ENCODE measurements around the gene COL4A6.
A peak's percentile ranks its signal among the peaks of the same experiment; 100 is the strongest.

Gene COL4A6

DNA sequence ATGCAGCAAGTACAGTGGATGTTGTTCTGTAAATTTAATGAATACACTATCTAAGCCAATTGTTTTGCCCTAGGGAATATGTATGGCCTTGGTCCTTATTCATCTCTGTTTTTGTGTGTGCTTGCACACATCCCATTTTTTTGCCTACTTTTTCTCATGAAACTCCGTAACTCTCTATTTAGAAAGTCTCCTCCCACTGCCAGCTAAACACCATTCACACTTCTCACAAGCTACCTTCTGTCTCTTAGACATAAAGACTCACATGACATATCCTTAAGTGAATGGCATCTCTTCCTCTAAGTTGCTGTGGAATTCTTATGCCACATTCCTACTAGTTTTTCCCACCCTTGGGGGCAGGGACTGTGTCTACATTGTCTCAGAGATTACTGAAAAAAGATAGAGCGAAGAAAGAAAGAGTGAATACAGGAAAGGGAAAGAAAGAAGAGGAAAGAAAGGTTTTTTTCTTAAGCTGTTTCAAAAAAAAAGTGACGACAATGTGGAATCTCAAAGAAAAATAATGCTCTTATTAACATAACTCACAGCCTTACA lies 229.1 kb downstream of the COL4A6 start:
- DNase-seq, result no peak

DNA sequence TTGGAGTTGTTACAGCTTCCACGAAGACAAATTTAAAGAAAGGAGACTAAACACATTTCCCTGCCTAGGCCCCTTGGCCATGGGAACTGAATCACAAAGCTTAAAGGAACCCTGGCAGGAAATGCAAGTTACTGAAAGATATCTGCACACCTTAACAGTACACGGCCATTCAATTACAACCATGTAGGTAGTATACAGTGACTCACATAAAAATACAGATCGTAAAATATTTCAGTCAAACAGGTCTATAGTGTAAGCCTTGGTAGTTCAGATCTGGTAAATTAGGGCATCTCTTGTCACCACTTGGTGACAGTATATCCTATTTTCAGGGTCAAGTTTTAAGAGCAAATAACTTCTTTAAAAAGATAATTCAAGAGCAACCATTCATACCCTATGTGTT lies 234.7 kb downstream of the COL4A6 start:
- no peak for DNase-seq

DNA sequence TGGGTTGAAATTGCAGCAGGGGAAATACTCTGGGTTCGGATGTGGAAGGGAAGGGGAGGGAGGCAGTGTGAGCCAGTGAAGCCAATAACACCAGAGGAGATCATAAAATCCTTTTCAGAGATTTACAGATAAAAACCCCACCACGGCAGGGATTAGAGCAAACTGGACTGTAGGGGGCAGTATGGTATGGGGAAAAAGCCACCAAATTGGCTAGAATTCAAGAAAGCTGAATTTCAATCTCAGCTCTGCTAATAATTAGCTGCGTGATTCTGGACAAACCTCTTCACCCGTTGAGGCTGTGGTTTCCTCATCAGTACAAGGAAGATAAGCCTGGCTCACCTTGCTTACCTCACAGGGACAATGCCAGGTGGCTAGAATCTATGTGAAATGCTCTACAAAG lies 238.5 kb downstream of the COL4A6 start:
- peak in 1 of 2 donors; percentile 4 for DNase-seq

DNA sequence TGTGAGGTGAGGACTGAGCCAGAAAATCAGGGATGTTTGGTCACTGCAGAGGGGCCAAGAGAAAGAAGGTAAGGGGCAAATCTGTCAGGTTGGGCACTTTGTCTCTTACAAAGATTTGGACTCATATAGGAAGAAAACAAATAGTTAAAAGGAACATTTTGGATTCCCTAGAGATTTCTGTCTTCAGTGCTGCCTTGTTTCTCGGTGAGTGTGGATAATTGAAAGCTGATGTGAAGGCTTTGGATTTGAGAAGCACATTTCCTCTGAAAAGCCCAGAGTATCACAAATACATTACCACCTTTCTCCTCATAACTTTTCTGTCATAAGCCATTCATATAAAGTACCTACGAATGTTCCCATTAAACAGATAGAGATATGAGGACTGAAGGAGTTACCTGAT lies 239.2 kb downstream of the COL4A6 start:
- no peak for DNase-seq

DNA sequence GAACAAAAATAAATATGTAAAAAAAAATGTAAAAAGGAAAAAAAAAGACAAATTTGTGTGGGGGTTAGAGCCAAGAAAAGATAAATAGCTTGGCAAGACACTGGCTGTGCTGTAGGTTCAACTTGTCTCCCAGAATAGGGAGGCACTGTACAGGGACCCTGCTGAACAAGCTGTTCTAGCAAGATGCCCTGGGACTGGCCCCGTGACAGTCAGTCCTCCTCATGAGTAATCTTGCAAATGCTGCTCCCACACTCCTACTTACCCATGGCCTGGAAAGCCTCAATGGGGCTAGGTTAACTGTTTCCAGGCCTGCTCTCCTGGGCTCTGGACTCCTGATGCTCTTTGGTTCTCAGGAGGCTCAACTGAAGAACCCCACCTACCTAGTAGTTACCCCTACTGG lies 239.8 kb downstream of the COL4A6 start:
- DNase-seq, result no peak

DNA sequence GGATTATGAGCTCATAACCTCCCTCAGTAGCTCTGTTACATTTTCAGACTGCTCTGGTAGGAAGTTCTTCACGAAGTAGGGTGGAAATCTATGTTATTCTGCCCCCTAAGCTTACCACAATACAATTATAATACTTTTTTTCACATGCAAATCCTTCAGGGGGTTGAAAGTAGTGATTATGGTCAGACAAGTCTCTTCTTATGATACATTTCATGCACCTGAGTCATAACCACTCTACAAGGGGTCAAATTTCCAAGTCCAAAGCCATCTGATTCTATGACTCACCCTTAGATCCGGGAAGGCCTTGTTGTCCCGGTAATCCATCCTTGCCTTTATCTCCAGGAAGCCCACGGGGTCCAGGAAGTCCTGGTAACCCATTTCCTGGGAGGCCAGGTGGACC lies 251.4 kb downstream of the COL4A6 start:
- no peak for DNase-seq

DNA sequence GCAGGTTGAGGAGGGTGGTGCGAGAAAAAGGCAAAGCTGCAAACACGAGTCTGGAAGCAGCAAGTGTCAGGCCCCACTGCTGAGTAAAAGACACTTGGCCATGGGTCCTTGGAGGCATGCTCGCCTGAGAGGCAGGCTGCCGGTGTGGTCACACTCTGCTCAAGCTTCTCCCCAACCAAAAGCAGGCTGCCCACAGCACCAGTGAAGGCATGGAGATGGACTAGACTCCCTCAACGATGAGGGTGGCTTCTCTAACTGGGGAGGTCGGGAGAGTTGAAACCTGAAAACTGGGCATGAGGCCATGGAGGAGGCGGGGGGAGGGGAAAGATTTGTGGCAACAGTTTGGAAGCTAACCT lies 260.1 kb downstream of the COL4A6 start:
- no peak for DNase-seq

DNA sequence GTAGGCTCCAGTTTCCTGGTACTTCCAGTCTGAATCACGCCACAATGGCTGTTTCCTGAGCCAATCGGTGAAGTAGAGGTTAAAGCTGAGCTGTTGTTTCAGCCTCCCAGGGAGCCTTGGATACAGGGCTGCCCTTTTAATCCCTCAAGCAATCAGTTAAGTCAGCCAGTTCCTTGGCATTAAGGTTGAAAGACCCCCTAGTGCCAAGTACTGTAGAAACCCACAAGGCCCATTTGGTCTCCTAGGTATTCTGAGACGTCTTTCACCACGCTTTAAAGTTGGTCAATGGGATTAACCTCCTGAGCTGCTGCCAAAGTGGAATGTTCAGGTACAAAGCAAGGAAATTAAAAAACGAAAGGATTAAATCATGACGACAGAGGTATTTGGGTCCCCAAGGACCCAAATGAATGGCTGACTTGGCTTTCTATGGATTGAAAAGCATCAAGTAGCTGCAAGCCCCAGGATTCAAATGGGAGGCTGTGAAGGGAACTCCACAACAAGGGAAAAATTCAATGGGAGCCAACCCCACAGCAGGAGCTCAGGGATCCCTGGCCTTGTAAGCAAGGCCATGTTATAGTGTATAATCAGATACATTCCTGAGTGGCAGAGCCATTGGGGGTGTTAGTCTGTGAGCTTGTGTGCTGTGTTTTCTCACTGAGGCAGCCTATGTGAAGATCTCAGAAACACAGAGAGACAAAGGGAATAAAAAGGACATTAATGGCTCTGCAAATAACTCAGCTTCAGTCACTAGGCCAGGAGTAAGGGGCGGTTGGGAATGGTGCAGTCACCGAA lies 260.7 kb downstream of the COL4A6 start:
- no peak for DNase-seq

DNA sequence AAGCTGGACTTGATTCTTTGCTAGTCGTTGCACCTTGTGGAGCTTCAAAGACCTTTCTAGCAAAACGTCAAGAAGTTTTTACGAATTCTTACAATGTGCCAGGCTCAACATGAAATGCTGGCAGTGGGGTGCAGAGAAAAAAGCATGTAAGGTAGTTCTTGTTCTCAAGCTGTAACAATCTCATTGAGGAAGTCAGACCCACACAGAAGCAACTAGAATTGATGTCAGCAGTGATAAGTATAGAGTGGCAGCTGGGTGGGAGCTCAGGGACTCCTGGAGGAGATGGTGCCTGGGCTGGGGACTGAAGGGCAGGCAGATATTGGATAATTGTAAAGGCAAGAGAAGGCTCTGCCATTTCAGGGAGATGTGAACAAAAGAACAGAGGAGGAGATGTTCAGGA lies 264.3 kb downstream of the COL4A6 start:
- DNase-seq, result no peak

DNA sequence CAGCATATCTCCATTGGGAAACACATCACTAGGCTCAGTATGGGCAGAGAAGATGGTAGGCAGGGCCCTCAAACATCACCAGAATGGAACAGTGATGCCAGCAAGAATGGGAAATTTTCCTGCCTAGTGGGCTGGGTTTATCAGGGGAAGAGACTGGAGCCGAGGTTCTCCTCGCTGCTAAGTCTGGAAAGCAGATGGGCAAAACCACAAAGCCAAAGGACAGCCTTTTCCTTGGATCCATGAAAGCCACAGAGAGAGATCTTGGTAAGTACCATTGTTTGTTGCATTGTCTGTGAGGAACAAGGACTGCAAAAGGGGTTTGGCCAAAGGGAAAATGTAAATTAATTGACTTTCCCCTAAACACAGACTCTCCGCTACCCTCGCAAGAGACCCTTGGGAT lies 266.6 kb downstream of the COL4A6 start:
- no peak for DNase-seq

DNA sequence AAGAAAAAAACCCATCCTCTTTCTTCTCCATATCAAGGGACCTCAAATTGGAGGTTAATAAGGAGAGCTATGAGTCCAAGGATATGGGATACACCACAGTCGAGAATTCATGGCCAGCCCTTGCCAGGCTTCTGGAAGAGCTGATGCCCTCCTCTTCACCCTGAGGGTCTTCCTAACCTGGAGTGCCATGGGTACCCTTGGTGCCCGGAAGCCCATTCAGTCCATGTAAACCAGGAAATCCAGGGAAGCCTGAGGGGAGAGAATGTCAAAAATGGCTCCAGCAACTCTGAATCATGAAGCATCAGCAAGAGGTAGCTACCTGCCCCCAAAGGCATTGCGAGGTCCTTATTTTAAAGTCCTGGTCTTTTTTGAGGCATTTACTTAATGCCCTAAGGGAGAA lies 268.5 kb downstream of the COL4A6 start:
- DNase-seq, result no peak

DNA sequence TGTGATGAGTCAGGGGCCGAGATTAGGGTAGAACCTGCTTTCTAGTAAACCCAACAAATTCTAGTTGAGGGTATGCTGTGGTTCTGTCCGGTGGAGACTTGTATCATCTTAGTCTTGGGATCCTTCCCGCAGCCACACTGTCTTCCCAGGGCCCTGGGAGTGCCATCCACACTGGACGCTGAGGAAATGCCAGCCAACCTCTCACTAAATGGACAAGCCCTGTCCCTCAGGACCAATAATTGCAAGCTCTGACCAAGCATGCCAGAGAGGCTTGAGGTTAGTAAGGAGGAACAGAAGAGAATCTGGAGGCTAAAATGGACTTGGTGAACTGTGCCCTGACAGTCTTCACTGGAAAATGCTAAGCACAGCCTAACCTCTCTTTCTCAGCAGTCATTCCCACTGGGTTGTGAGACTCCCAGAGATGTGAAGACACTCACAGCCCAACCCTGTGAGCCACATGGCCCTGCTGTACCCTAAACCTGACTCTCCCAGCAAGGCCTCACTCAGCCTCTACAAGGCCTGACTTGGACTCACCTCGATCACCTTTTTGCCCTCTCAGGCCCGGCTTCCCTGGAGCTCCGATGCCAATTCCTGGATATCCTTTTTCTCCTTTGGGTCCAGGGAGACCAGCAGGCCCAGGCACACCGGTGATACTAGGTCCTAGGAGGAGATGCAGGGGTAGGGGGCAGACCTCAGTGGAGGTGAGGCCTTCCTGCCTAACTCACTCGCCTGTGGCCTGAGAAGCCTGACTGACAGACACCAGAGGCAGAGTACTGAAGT lies 269.1 kb downstream of the COL4A6 start:
- DNase-seq, result no peak

DNA sequence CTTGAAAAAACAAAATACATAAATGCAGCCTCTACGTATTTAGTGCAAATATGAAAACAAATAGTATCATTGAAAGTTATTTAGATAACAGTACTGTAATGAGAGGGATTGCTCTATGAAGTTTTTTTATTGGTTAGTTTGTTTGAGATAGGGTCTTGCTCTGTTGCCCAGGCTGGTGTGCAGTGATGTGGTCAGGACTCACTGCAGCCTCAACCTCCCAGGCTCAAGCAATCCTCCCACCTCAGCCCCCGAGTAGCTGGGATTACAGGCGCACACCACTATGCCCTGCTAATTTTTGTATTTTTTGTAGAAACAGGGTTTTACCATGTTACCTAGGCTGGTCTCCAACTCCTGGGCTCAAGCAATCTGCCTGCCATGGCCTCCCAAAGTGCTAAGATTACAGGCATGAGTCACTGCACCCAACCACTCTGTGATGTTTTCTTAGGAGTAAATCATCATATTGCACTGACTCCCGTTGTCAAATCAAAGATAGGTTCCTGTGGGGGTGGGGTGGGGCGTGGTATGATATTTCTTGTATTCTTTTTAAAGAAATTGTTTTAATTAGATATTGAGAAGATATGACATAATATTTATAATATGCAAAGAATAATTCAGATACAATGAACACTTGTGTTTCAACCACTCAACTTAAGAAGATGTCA lies 270.9 kb downstream of the COL4A6 start:
- no peak for DNase-seq

DNA sequence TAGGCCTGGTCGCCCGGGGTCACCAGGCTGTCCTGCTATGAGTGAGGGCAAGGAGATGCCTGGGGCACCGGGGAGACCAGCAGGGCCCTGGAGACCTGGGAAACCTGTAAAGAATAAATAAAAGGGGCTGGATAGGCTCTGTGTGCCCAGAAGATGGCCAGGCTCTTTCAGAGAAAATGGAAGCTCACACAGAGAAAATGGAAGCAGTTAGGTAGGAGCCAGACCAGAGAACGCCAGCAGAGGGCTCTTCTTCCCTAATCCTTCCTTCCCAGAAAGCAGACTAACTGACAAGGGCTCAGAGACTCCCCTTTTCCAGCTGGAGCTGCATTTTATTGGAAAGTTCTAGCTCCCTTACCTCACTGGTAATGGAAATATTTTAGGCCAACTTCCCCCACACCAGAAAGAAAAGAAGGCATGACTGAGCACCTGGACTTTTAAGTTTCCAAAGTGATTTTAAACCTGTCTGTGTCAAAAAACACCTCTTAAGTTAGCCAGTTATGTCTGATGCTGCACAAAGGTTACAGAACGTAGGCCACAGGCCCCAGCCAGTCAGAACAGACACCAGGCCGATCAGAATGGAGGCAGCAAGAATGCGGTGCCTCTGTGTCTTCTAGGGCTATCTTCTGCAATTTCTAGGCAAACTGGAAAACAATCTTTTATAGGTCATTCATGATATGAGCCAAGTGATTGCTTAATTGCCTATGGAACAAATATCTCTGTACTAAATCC lies 272.7 kb downstream of the COL4A6 start:
- no peak for DNase-seq

DNA sequence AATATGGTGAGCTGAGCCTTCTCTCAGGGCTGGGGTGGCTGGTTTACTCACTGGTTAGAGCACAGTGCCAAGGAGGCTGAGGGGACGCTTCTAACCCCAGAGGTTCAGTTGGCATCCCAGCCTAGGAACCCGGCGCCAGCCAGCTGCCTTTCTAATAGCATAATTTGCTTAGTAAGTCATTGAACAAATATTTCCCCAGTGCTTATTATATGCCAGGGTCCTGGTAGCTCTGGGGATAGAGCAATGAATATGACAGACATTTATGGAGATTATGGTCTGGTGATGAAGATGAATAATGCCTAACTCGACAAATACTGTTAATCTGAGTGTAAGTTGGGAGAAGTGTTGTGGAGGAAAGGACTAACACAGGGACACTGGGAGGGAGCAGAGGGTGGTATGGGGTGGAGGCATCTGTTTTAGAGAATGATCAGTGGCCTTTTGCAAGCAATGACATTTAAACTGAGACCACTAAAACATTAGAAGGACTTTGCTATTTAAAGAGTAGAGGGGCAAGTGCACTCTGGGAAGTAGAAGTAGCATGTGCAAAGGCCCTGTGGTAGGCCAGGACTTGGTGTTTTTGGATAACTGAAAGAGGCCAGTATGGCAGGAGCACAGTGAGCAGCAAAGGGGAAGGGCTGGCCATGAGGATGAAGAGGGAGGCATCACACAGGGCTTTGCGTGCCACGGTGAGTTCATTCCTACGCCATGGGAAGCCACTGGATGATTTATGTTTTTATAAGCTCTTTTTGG lies 274.7 kb downstream of the COL4A6 start:
- no peak for DNase-seq

DNA sequence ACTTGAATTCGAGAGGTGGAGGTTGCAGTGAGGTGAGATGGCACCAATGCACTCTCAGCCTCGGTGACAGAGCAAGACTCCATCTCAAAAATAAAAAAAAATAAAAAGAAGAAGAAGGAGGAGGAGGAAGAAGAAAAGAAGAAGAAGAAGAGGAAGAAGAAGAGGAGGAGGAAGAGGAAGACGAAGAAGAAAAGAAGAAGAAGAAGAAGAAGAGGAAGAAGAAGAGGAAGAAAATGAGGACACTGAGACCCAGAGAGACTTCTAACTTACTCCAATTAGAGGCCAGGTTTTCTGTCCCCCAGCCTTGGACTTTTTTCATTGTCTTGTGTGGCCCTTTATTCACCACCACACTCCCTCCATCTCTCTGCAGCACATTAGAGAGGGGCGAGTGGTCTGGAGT lies 276.0 kb downstream of the COL4A6 start:
- no peak for DNase-seq

DNA sequence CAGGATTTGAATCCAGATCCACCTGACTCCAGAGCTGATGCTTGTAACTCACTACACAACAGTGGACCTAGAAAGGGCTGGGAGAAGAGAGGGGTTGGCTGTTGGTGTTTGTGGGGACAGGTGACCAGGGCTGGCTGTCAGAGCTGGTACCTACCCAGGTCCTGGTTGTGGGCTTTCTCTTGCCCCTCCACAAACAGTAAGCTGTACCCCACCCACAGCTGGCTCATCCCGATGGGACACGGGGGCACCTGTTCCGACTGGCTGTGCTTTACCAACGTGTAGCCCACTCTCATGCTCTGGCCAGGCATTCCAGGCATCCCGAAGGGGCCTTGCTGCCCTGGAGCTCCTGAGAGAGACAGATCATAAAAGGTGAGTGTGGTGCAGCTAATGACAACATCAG lies 277.9 kb downstream of the COL4A6 start:
- no peak for DNase-seq

DNA sequence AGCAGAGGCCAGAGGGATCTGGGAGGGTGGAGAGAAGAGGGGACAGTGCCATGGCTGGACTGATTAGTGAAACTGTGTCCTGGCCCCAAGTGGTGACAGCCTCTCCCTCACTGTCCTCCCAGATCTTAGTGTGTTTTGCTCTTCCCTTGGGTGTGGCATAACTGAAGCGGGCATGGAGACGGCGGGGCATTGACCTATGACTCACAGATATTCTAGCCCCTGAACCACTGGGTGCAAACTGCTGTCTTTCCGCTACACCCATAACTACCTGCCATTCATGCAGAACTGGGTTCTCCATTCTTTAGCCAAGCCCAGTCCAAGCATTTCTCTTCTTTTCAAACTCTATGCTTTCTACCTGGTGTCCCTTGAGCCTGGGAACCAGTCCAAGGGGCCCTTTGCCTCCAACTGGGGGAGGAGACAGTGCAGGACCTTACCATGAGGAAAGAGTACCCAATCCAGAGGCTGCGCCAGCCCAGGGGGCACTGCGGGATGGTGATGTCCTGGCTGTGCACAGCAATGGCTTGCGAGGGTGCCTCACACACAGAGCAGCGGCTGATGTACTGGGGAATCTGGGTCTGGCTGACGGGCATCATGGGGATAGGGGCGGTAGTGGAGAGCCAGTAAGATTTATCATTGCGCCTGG lies 279.1 kb downstream of the COL4A6 start:
- no peak for DNase-seq

DNA sequence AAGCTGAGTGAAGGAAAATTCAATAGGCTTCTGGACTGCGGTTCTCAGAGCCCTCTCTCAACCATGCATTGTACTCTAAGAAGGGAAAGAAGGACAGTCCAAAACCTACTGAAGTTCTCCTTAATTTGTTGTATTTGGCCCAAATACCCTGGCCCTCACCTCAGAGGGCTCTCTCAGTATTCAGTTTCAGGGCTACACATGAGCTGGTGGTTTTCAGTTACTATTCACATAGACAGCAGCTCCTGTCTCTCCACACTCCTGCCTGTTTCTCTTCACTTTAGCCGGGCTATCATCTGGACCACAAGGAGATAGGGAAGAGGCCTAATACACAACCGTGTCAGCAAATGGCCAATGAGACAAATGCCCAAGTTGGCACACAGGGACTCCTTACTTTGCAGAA lies 280.6 kb downstream of the COL4A6 start:
- no peak for DNase-seq

DNA sequence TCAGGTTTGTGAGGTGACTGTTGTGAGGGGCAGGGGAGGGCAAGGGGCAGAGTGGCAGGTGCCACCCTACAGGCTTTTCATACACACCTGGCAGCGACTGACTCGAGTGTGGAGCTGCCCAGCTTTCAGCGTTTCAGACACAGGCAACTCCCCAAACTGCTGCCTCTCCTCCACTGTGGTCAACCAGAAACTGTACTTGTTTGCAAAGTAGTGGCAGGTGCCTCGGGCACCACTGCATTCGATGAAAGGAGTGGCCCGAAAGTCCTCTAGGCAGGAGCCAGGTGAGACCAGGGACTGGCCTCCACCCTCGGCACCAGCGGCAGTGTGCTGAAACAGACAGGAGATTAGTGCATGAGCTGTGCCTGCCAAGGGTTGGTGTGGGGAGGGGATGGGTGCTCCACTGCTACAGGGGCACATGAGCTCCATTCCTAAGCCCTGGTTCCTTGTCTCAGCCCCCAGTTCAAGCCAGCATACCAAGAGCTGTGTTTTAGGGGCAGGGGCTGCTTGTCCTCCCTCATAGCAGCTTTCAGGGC lies 281.2 kb downstream of the COL4A6 start:
- no peak for DNase-seq

DNA sequence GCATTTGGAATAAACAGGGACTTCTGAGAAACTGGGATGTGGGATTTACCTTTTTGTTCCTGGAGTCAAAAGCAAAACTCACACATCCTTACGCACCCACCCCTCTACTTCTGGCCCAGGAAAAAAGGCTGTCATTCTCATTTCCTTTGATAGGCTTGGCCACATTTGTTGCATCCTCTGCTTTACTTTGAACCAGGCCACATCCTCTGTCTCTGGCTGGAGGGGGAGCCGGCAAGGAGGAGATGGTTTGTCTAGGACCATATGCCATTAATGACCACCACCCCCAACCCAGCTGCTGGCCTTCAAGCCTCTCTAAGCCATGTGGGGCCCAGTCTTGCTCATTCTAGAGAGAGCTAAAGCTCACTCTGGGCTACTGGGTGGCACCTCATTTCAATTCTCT lies 282.1 kb downstream of the COL4A6 start:
- DNase-seq, result no peak
